Heart right ventricle (tissue), 16 donors: ENCODE measurements around the gene HIVEP3. TPM values are rescaled to one million over a fixed set of nuclear protein-coding genes. Genes with fewer than 3 reads are reported as not detected.
A peak's percentile ranks its signal among the peaks of the same experiment; 100 is the strongest.

ENCODE experiments used
- ATAC-seq, 8 donors: fragments of 200-7000 bp; cut with Tn5 transposase; one replicate each; pipeline ENCODE4 v1.9.1; 2020; ENCODE audit warnings: mild to moderate bottlenecking in 8 of 8, moderate library complexity in 8 of 8, moderate number of reproducible peaks in 1 of 8
- DNase-seq, 2 donors: peaks; one replicate each; pipeline ENCODE4 v3.0.0-alpha.2; 2020
- H3K27ac ChIP-seq, 10 donors: fragments of 200-600 bp; sonication (generic) in 2 of 10; one replicate each; pipeline versions ENCODE4 v1.5.0 to v1.8.0; 2020 to 2022; ENCODE audit warnings: mild to moderate bottlenecking in 3 of 10
- H3K27me3 ChIP-seq, 7 donors: fragments of 200-600 bp; one replicate each; pipeline ENCODE4 v1.8.0; 2021 to 2022; ENCODE audit warnings: mild to moderate bottlenecking in 2 of 7
- H3K36me3 ChIP-seq, 9 donors: fragments of 200-600 bp; sonication (generic) in 1 of 9; one replicate each; pipeline versions ENCODE4 v1.5.0 to v1.8.0; 2020 to 2022; ENCODE audit warnings: mild to moderate bottlenecking in 2 of 9
- H3K4me1 ChIP-seq, 9 donors: fragments of 200-600 bp; sonication (generic) in 1 of 9; one replicate each; pipeline versions ENCODE4 v1.5.0 to v1.8.0; 2020 to 2022; ENCODE audit warnings: mild to moderate bottlenecking in 4 of 9
- H3K4me3 ChIP-seq, 10 donors: fragments of 200-600 bp; sonication (generic) in 2 of 10; one replicate each; pipeline versions ENCODE4 v1.5.0 to v1.8.0; 2020 to 2022; ENCODE audit warnings: mild to moderate bottlenecking in 7 of 10, moderate library complexity in 2 of 10
- H3K9me3 ChIP-seq, 11 donors: fragments of 200-600 bp in 10 of 11; sonication (generic) in 2 of 11; one replicate each; pipeline versions ENCODE4 v1.5.0 to v1.8.0; 2013 to 2022; ENCODE audit warnings: mild to moderate bottlenecking in 2 of 11, control low read depth in 1 of 11, moderate library complexity in 1 of 11
- CTCF ChIP-seq, 9 donors: fragments of 200-600 bp; sonication (generic) in 2 of 9; IDR thresholded peaks; one replicate each; pipeline versions ENCODE4 v1.5.0 to v1.8.0; 2021 to 2022; ENCODE audit warnings: antibody characterized with exemption in 9 of 9, mild to moderate bottlenecking in 5 of 9, moderate library complexity in 1 of 9
- WGBS, 2 donors: extraction: QIAGEN DNeasy Blood & Tissue Kit; methylation state at CpG; one replicate each; pipeline ENCODE4 v1.1.7; 2013; ENCODE audit warnings: inconsistent platforms in 1 of 2; 5-methylcytosine and 5-hydroxymethylcytosine counted together
- intact Hi-C, 10 donors: fragments of 100-400 bp; cut with DNase I; formaldehyde crosslinking; loops; one replicate each; pipeline versions ENCODE4 v1.11.1 to v1.14.2; 2022
- polyA plus RNA-seq, 2 donors: library from polyadenylated mRNA; stranded (reverse); fragments of 200-250 nt; gene quantifications; one replicate each; pipeline ENCODE4 v1.2.3, GENCODE V29; 2013
- total RNA-seq, 10 donors: library from RNA; stranded (reverse); fragmentation: NEBNext Ultra II Directional in 3 of 10; extraction: Animal tissue kit (Norgen Biotek cat#: 25700) in 3 of 10; gene quantifications; one replicate each; pipeline versions ENCODE4 v1.2.1 to v1.2.4, GENCODE V29; 2021 to 2023
- donor health status: Arrhythmogenic right ventricular cardiomyopathy.
- donor health status: ischemic (EF 13 %, LVEDD 7.1; RV severe dilation, severe dysfunction).
- donor health status: healthy with polysubstance abuse.
- donor health status: DM: no; HTN: yes; CAD: no.
- donor health status: DM: no; HTN: no; CAD: no.
- donor health status: ischemic (EF 25% LVEDD 6.9; RV normal size, moderate dysfunction).
- donor health status: ischemic (EF 25% LVEDD 5.7; RV mildly dilated, moderate dysfunction).
- donor health status: healthy.
- donor health status: DM: yes; HTN: yes; CAD: no.
- donor health status: Ischemic cardiomyopathy.
- donor health status: ischemic (EF 35%, LVEDD 5.7; RV mildly dilated, moderate dysfunction).
- donor health status: nonischemic (EF 11% LVEDD 7.7; RV severe dilation, severe dysfunction).
- donor health status: DM: yes; HTN: yes; CAD: no.
- donor health status: PGD.
- donor health status: ischemic (EF 29% LVEDD 5.4; RV normal size, mild dysfunction).
- donor health status: nonischemic (EF 23%, LVEDD 6.1; RV moderate dilation, normal function).

Gene HIVEP3
- total and polyA plus RNA-seq, 12 donors: 2.6 to 7.5 (median 5.2) TPM

GRCh38 chr1:41650028-41650880 is 268.5 kb downstream of the HIVEP3 start:
- no peaks in the 10 kb centered on the region for H3K27me3 ChIP-seq
- H3K9me3 ChIP-seq: no peaks in the 10 kb centered on the region
- DNase-seq: peak; percentile 33 to 44
- intact Hi-C loops: no loop called here
- peaks cover 6 to 26% (median 16%) of the 10 kb centered on the region in 9 donors for H3K4me1 ChIP-seq
- H3K36me3 ChIP-seq: no peaks in the 10 kb centered on the region
- H3K27ac ChIP-seq: peak overlapping the region in 1 of 10 donors; percentile 27
- ATAC-seq: peak in 7 of 8 donors; percentile 49 to 84 (median 68)
- WGBS, 2 donors: 33 to 37% methylated on average over 11 of the region's 11 CpGs
- no peak overlapping the region for H3K4me3 ChIP-seq
- TF ChIP-seq CTCF (IDR thresholded peaks at IDR 0.05): no peak

GRCh38 chr1:41649396-41650027 is 269.2 kb downstream of the HIVEP3 start:
- intact Hi-C loops: no loop called here
- 58 to 63% methylated on average over 9 of the region's 9 CpGs for WGBS, 2 donors
- no peaks in the 10 kb centered on the region for H3K9me3 ChIP-seq
- DNase-seq (no peak), ATAC-seq (no peak)
- no peaks in the 10 kb centered on the region for H3K36me3 ChIP-seq
- H3K4me3 ChIP-seq: no peak overlapping the region
- H3K27me3 ChIP-seq: no peaks in the 10 kb centered on the region
- H3K27ac ChIP-seq: peak overlapping the region in 1 of 10 donors; percentile 27
- peaks cover 6 to 26% (median 16%) of the 10 kb centered on the region in 9 donors for H3K4me1 ChIP-seq
- no peak for TF ChIP-seq CTCF (IDR thresholded peaks at IDR 0.05)

- ATAC-seq (peak in 5 of 8 donors; percentile 41 to 74 (median 60)), DNase-seq (no peak)
- 57 to 63% methylated on average over 6 of the region's 6 CpGs for WGBS, 2 donors
- peaks cover 6 to 26% (median 16%) of the 10 kb centered on the region in 9 donors for H3K4me1 ChIP-seq
- peak overlapping the region in 1 of 10 donors; percentile 53 for H3K27ac ChIP-seq
- H3K36me3 ChIP-seq: no peaks in the 10 kb centered on the region
- no peaks in the 10 kb centered on the region for H3K9me3 ChIP-seq
- no peak for TF ChIP-seq CTCF (IDR thresholded peaks at IDR 0.05)
- H3K4me3 ChIP-seq: no peak overlapping the region
- H3K27me3 ChIP-seq: no peaks in the 10 kb centered on the region
- intact Hi-C loops: no loop called here
Observed at GRCh38 chr1:41648844-41649243, 269.9 kb downstream of the HIVEP3 start.

- WGBS, 2 donors: 83 to 97% methylated on average over 5 of the region's 5 CpGs
- no peak for TF ChIP-seq CTCF (IDR thresholded peaks at IDR 0.05)
- no peaks in the 10 kb centered on the region for H3K36me3 ChIP-seq
- DNase-seq (no peak), ATAC-seq (no peak)
- peaks cover 6 to 26% (median 16%) of the 10 kb centered on the region in 9 donors for H3K4me1 ChIP-seq
- H3K9me3 ChIP-seq: no peaks in the 10 kb centered on the region
- H3K4me3 ChIP-seq: no peak overlapping the region
- intact Hi-C loops: no loop called here
- H3K27me3 ChIP-seq: no peaks in the 10 kb centered on the region
- no peak overlapping the region for H3K27ac ChIP-seq
Observed at GRCh38 chr1:41648230-41648629, 270.5 kb downstream of the HIVEP3 start.
